Activated CD4-positive, alpha-beta T cell treated with anti-CD3 and anti-CD28 coated beads for 36 hours (primary cell): ENCODE measurements around the gene TUBGCP3. TPM values are rescaled to one million over a fixed set of nuclear protein-coding genes. Genes with fewer than 3 reads are reported as not detected.

ENCODE experiments used
- ATAC-seq: fragments of 200-7000 bp; cut with Tn5 transposase; one replicate; pipeline ENCODE4 v1.10.0; 2021; ENCODE audit warnings: mild to moderate bottlenecking, moderate library complexity
- CTCF ChIA-PET: fragments of 350-600 bp; sonication (Branson Sonifier 250); formaldehyde crosslinking; loops from one replicate; lab custom pipeline; 2021; ENCODE audit warnings: antibody characterized with exemption; lab: Charles Lee
- POLR2A ChIA-PET: fragments of 350-600 bp; sonication (Branson Sonifier 250); formaldehyde crosslinking; loops from one replicate; lab custom pipeline; 2021; ENCODE audit warnings: antibody characterized with exemption, inconsistent platforms; lab: Charles Lee
- DNase-seq: peaks from one replicate; pipeline ENCODE4 v3.0.0-alpha.2; 2020
- H3K27ac Mint-ChIP-seq: one replicate; pipeline ENCODE4 v1.8.0; 2021; ENCODE audit warnings: mixed read lengths
- H3K27me3 Mint-ChIP-seq: one replicate; pipeline ENCODE4 v1.8.0; 2021; ENCODE audit warnings: mixed read lengths
- H3K36me3 Mint-ChIP-seq: one replicate; pipeline ENCODE4 v1.8.0; 2021; ENCODE audit warnings: low read depth, mixed read lengths
- H3K4me1 Mint-ChIP-seq: one replicate; pipeline ENCODE4 v1.8.0; 2021; ENCODE audit warnings: mixed read lengths
- H3K4me3 Mint-ChIP-seq: one replicate; pipeline ENCODE4 v1.8.0; 2021; ENCODE audit warnings: mild to moderate bottlenecking, moderate library complexity, mixed read lengths
- H3K9me3 Mint-ChIP-seq: one replicate; pipeline ENCODE4 v1.8.0; 2021; ENCODE audit warnings: low read depth, mixed read lengths
- intact Hi-C, 2 experiments: fragments of 100-400 bp; cut with DNase I in 1 of 2; cut with micrococcal nuclease in 1 of 2; formaldehyde crosslinking; loops; one replicate each; pipeline versions ENCODE4 v1.14.2 to v1.15.1; 2022 to 2024; cut with DNase I, micrococcal nuclease
- total RNA-seq, 2 experiments: library from RNA; stranded (reverse); gene quantifications; one replicate each; pipeline ENCODE4 v1.2.3, GENCODE V29; 2021

TUBGCP3 gene
- total RNA-seq, 2 experiments from 2014 or later: 57.2 to 60.5 TPM

DNA sequence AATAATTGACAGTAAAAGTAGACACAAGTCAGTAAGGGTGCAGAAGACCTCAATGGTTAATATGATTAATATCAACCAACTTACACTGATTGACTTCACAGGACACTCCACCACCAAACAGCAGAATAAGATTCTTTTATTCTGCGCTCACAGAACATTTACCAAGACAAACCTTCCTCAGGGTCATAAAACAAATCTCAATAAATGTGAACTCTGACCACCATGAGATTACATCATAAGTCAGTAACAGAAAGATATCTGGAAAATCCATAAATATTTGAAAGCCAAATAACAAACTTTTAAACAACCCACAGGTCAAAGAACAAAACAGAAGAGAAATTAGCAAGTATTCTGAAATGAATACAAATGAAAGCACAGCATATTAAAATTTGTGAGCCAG lies 112.1 kb downstream of the TUBGCP3 start:
- POLR2A ChIA-PET: no interaction called here
- Mint-ChIP-seq H3K36me3 (peaks cover 3% of the 10 kb centered on the region), H3K27me3 (no peaks in the 10 kb centered on the region), H3K9me3 (no peaks in the 10 kb centered on the region), H3K4me3 (no peak overlapping the region), H3K27ac (no peak overlapping the region), H3K4me1 (no peaks in the 10 kb centered on the region)
- CTCF ChIA-PET: no interaction called here
- no peak for DNase-seq
- intact Hi-C loops: no loop called here
- no peak for ATAC-seq

- no peak for DNase-seq
These were observed 113.1 kb downstream of the TUBGCP3 start for GRCh38 chr13:112474869-112475268.

GRCh38 chr13:112473818-112474217 lies 114.1 kb downstream of the TUBGCP3 start:
- Mint-ChIP-seq H3K4me1 (no peaks in the 10 kb centered on the region), H3K36me3 (peaks cover 3% of the 10 kb centered on the region), H3K4me3 (no peak overlapping the region), H3K27ac (no peak overlapping the region), H3K9me3 (no peaks in the 10 kb centered on the region), H3K27me3 (no peaks in the 10 kb centered on the region)
- ATAC-seq (no peak), DNase-seq (no peak)
- ChIA-PET POLR2A (no interaction called here), CTCF (interaction anchor here (1.3 kb wide), 1 partner anchor 133 kb away, joined by 3 read pairs; no protein-coding TSS in a partner anchor)
- intact Hi-C loops: no loop called here

More at GRCh38 chr13:112474869-112475268, 113.1 kb downstream of the TUBGCP3 start:
- no peaks in the 10 kb centered on the region for H3K9me3 Mint-ChIP-seq
- H3K27ac Mint-ChIP-seq: no peak overlapping the region
- no peak for ATAC-seq
- H3K4me3 Mint-ChIP-seq: no peak overlapping the region
- ChIA-PET CTCF (interaction anchor here (1.3 kb wide), 1 partner anchor 132 kb away, joined by 3 read pairs; no protein-coding TSS in a partner anchor), POLR2A (no interaction called here)
- intact Hi-C loops: no loop called here
- no peaks in the 10 kb centered on the region for H3K27me3 Mint-ChIP-seq
- no peaks in the 10 kb centered on the region for H3K4me1 Mint-ChIP-seq
- H3K36me3 Mint-ChIP-seq: peaks cover 3% of the 10 kb centered on the region

DNA sequence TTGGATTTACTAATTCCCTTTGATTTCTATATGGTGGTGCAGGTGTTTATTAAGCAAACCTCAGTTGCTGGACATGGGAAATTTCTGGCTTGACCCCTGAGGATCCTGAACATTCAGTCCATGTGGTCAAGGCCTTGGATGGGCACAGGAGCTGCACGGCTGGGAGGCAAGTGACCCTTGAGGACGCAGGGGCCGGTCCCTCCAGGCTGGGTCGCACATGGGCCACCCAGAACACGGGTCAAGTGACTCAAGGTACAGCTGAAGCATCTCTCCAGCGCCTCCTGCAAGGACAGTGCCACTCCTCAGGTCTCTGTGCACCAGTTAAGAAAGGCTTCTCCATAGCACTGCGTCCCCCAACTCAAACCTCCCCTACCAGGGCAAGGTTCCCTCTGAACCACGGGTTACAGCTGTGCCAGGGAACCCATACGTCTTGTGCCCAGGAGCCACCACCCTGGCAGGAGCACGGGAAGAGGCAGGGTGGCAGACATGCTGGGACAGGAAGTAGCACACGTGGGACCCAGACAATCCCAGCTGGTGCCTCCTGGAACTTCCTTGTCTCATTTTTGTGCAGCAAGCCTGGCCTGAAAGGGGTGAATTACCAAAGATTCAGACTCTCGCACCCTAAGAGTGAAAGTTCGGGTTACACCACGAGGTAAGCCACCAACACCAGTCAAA lies 118.7 kb downstream of the TUBGCP3 start:
- no peaks in the 10 kb centered on the region for H3K9me3 Mint-ChIP-seq
- no peak for ATAC-seq
- intact Hi-C loops: no loop called here
- H3K27ac Mint-ChIP-seq: no peak overlapping the region
- H3K36me3 Mint-ChIP-seq: peaks cover 3% of the 10 kb centered on the region
- no peak for DNase-seq
- POLR2A ChIA-PET: no interaction called here
- H3K4me1 Mint-ChIP-seq: no peaks in the 10 kb centered on the region
- H3K27me3 Mint-ChIP-seq: no peaks in the 10 kb centered on the region
- no peak overlapping the region for H3K4me3 Mint-ChIP-seq
- CTCF ChIA-PET: interaction anchor here (1.9 kb wide), 1 partner anchor 26 kb away, joined by 5 read pairs; no protein-coding TSS in a partner anchor

GRCh38 chr13:112468069-112468468 lies 119.9 kb downstream of the TUBGCP3 start:
- no peaks in the 10 kb centered on the region for H3K9me3 Mint-ChIP-seq
- ChIA-PET CTCF (no interaction called here), POLR2A (no interaction called here)
- peaks cover 3% of the 10 kb centered on the region for H3K36me3 Mint-ChIP-seq
- no peak overlapping the region for H3K4me3 Mint-ChIP-seq
- intact Hi-C loops: no loop called here
- H3K27ac Mint-ChIP-seq: no peak overlapping the region
- peaks cover 2% of the 10 kb centered on the region for H3K27me3 Mint-ChIP-seq
- H3K4me1 Mint-ChIP-seq: no peaks in the 10 kb centered on the region
- ATAC-seq: no peak
- no peak for DNase-seq

- H3K36me3 Mint-ChIP-seq: peaks cover 3% of the 10 kb centered on the region
- intact Hi-C loops: no loop called here
- H3K4me1 Mint-ChIP-seq: no peaks in the 10 kb centered on the region
- H3K9me3 Mint-ChIP-seq: peaks cover 2% of the 10 kb centered on the region
- ChIA-PET POLR2A (no interaction called here), CTCF (no interaction called here)
- no peak overlapping the region for H3K27ac Mint-ChIP-seq
- peaks cover 2% of the 10 kb centered on the region for H3K27me3 Mint-ChIP-seq
- DNase-seq (no peak), ATAC-seq (no peak)
- no peak overlapping the region for H3K4me3 Mint-ChIP-seq
These were observed 120.7 kb downstream of the TUBGCP3 start for GRCh38 chr13:112467236-112467635.

DNA sequence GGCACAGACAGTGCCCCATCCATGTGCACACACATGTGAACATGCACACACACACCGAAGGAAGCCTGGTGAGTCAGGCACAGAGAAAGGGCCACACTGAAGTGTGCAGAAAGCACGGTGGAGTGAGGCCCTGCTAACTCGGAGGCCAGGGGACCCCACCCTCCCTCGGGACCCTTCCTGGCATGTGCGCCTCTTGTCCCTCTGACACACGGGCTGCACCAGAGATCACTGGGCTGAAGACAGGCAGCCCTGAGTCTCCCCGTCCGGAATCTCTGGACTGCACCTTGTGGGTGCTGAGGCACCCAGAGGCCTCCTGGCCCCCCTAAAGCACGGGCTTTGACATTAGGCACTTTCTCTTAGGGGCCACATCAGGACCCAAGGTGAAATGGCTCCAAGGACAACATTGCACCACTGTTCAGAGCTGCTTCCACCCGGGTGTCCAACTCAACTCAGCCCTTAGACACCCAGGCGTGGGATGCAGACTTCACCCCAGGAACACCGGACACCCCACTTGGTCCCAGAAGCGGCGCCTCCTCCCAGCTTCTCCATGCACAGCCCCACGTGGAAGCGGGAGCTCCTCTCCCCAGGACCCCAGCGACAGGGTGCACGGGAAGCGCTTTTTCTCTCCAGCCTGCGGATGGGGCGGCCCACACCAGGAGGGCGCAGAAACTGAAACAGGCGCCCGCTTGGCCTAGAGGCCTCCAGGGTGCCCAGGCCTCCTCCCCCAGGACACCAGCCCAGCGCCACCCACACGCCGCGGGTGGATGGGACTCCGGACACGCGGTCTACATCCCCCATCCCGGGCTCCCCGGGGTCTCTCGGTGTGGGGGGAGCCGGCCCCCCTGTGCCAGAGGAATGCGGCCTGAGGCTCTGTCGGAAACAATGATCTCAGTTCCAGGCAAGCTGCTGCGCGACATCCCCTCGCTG lies 121.6 kb downstream of the TUBGCP3 start:
- ATAC-seq: no peak
- Mint-ChIP-seq H3K9me3 (peaks cover 2% of the 10 kb centered on the region), H3K4me3 (no peak overlapping the region), H3K4me1 (no peaks in the 10 kb centered on the region), H3K27me3 (peaks cover 2% of the 10 kb centered on the region), H3K27ac (no peak overlapping the region), H3K36me3 (peaks cover 3% of the 10 kb centered on the region)
- no peak for DNase-seq
- intact Hi-C loops: no loop called here
- ChIA-PET POLR2A (no interaction called here), CTCF (no interaction called here)

- peaks cover 2% of the 10 kb centered on the region for H3K9me3 Mint-ChIP-seq
- DNase-seq: no peak
- no peaks in the 10 kb centered on the region for H3K4me1 Mint-ChIP-seq
- H3K4me3 Mint-ChIP-seq: no peak overlapping the region
- H3K36me3 Mint-ChIP-seq: no peaks in the 10 kb centered on the region
- POLR2A ChIA-PET: no interaction called here
- CTCF ChIA-PET: interaction anchor here (1.2 kb wide), 1 partner anchor 1036 kb away, joined by 3 read pairs; no protein-coding TSS in a partner anchor
- H3K27me3 Mint-ChIP-seq: peaks cover 2% of the 10 kb centered on the region
- no peak overlapping the region for H3K27ac Mint-ChIP-seq
- intact Hi-C loops: no loop called here
- no peak for ATAC-seq
These were observed 122.5 kb downstream of the TUBGCP3 start for GRCh38 chr13:112465251-112466131.

- Mint-ChIP-seq H3K36me3 (no peaks in the 10 kb centered on the region), H3K4me3 (no peak overlapping the region), H3K27me3 (peaks cover 7% of the 10 kb centered on the region), H3K9me3 (peaks cover 8% of the 10 kb centered on the region), H3K4me1 (no peaks in the 10 kb centered on the region), H3K27ac (no peak overlapping the region)
- no peak for DNase-seq
- ChIA-PET CTCF (interaction anchor here (1.2 kb wide), 1 partner anchor 1036 kb away, joined by 3 read pairs; no protein-coding TSS in a partner anchor), POLR2A (no interaction called here)
- intact Hi-C loops: no loop called here
- ATAC-seq: no peak
These were observed 123.2 kb downstream of the TUBGCP3 start for GRCh38 chr13:112464720-112465119.

DNA sequence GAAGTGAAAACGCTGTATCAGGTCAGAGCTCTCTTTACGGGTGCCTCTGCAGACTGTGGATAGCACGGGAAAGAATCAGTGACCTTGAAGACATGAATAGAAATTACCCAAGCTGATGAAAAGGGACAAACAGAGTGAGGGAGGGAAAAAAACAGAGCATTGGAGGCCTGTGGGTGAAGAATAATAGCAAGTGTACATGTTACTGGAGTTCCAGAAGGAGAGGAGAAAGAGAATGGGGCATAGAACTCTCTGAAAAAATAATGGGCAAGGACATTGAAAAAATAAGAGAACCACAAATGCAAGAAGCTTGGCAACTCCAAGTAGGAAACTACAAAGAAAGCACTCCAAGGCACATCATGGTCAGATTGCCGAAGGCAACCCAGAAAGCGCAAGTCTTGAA lies 125.5 kb downstream of the TUBGCP3 start:
- intact Hi-C loops: no loop called here
- no peak for ATAC-seq
- no peak for DNase-seq
- peaks cover 10% of the 10 kb centered on the region for H3K9me3 Mint-ChIP-seq
- ChIA-PET CTCF (no interaction called here), POLR2A (interaction anchor here (0.6 kb wide), 1 partner anchor 19 kb away, joined by 3 read pairs; no protein-coding TSS in a partner anchor)
- H3K27me3 Mint-ChIP-seq: peaks cover 9% of the 10 kb centered on the region
- no peaks in the 10 kb centered on the region for H3K4me1 Mint-ChIP-seq
- no peak overlapping the region for H3K4me3 Mint-ChIP-seq
- H3K36me3 Mint-ChIP-seq: no peaks in the 10 kb centered on the region
- no peak overlapping the region for H3K27ac Mint-ChIP-seq

DNA sequence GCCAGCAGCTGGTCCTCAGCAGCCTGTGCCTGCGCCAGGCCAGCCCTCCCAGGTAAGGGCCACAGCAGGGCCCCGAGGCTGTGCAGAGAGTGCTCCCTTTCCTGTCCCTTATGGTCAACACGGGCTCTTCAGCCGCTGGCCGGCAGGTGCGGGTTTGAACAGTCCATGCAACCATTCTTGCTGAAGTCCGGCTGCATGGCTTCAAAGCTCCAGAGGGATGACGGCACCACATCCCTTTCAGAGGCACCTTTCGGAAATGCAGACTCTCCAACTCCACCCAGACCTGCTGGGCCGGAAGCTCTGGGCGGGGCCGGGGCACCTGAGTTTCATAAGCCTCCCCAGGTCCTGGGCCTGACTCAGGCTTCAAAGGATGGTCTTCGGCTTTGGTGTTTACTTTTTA lies 130.5 kb downstream of the TUBGCP3 start:
- no peaks in the 10 kb centered on the region for H3K4me1 Mint-ChIP-seq
- POLR2A ChIA-PET: no interaction called here
- H3K4me3 Mint-ChIP-seq: no peak overlapping the region
- no peak for ATAC-seq
- H3K27ac Mint-ChIP-seq: no peak overlapping the region
- no peak for DNase-seq
- H3K9me3 Mint-ChIP-seq: peaks cover 8% of the 10 kb centered on the region
- CTCF ChIA-PET: interaction anchor here (0.8 kb wide), 1 partner anchor 591 kb away, joined by 3 read pairs; no protein-coding TSS in a partner anchor
- peaks cover 7% of the 10 kb centered on the region for H3K27me3 Mint-ChIP-seq
- H3K36me3 Mint-ChIP-seq: no peaks in the 10 kb centered on the region
- intact Hi-C loops: no loop called here
